H9 (cell line): ENCODE data around the gene KLHL3. TPM values are rescaled to one million over a fixed set of nuclear protein-coding genes. Genes with fewer than 3 reads are reported as not detected.

Source experiments
- DNase-seq: peaks from one replicate; pipeline ENCODE4 v3.0.0-alpha.2; 2017
- H2AFZ ChIP-seq: one replicate; pipeline ENCODE4 v1.6.1; 2013; ENCODE audit warnings: mild to moderate bottlenecking, low read length, control low read depth, moderate library complexity
- H2AK5ac ChIP-seq: 2 replicates; pipeline ENCODE4 v1.6.1; 2013; ENCODE audit warnings: low read length, control low read depth, mixed read lengths; ENCODE audit not compliant: insufficient read length
- H2BK120ac ChIP-seq: one replicate; pipeline ENCODE4 v1.6.1; 2013; ENCODE audit warnings: low read depth, mild to moderate bottlenecking, low read length, control low read depth, inconsistent platforms; ENCODE audit not compliant: poor library complexity, severe bottlenecking
- H2BK12ac ChIP-seq: 2 replicates; pipeline ENCODE4 v1.6.1; 2013; ENCODE audit warnings: low read length, control low read depth, mixed read lengths, low read depth; ENCODE audit not compliant: insufficient read length
- H2BK15ac ChIP-seq: 2 replicates; pipeline ENCODE4 v1.6.1; 2013; ENCODE audit warnings: low read depth, low read length, control low read depth
- H2BK20ac ChIP-seq: one replicate; pipeline ENCODE4 v1.6.1; 2013; ENCODE audit warnings: low read depth, mild to moderate bottlenecking, low read length, control low read depth, inconsistent platforms; ENCODE audit not compliant: poor library complexity, severe bottlenecking
- H2BK5ac ChIP-seq: 2 replicates; pipeline ENCODE4 v1.6.1; 2013; ENCODE audit warnings: low read length, control low read depth, mixed read lengths; ENCODE audit not compliant: insufficient read length
- H3K14ac ChIP-seq: 2 replicates; pipeline ENCODE4 v1.6.1; 2013; ENCODE audit warnings: low read length, control low read depth; ENCODE audit not compliant: insufficient read depth
- H3K18ac ChIP-seq: 2 replicates; pipeline ENCODE4 v1.6.1; 2013; ENCODE audit warnings: low read depth, mild to moderate bottlenecking, mixed read lengths, low read length, control low read depth; ENCODE audit not compliant: insufficient read length
- H3K23ac ChIP-seq: 2 replicates; pipeline ENCODE4 v1.6.1; 2013; ENCODE audit warnings: low read length, control low read depth, mixed read lengths, low read depth; ENCODE audit not compliant: insufficient read length
- H3K23me2 ChIP-seq: 2 replicates; pipeline ENCODE4 v1.6.1; 2013; ENCODE audit warnings: low read depth, mild to moderate bottlenecking, mixed read lengths, low read length, control low read depth; ENCODE audit not compliant: insufficient read length, poor library complexity, severe bottlenecking
- H3K27ac ChIP-seq: 2 replicates; pipeline ENCODE4 v1.5.1; 2013; ENCODE audit warnings: low read length, control low read depth, mixed read lengths, low read depth; ENCODE audit not compliant: insufficient read length
- H3K27me3 ChIP-seq: 2 replicates; pipeline ENCODE4 v1.6.1; 2013; ENCODE audit warnings: low read length, control low read depth, inconsistent platforms; ENCODE audit not compliant: insufficient read depth
- H3K4ac ChIP-seq: 2 replicates; pipeline ENCODE4 v1.6.1; 2013; ENCODE audit warnings: low read depth, mild to moderate bottlenecking, control low read depth, inconsistent platforms, low read length, moderate library complexity
- H3K4me1 ChIP-seq: 2 replicates; pipeline ENCODE4 v1.6.1; 2013; ENCODE audit warnings: low read length, control low read depth, inconsistent platforms; ENCODE audit not compliant: insufficient read depth
- H3K4me2 ChIP-seq: 2 replicates; pipeline ENCODE4 v1.6.1; 2013; ENCODE audit warnings: low read length, control low read depth, mixed read lengths; ENCODE audit not compliant: insufficient read length, insufficient read depth
- H3K56ac ChIP-seq: 2 replicates; pipeline ENCODE4 v1.6.1; 2013; ENCODE audit warnings: low read depth, mild to moderate bottlenecking, mixed read lengths, low read length, control low read depth; ENCODE audit not compliant: insufficient read length
- H3K79me1 ChIP-seq: 2 replicates; pipeline ENCODE4 v1.6.1; 2013; ENCODE audit warnings: low read depth, mild to moderate bottlenecking, moderate library complexity, low read length, control low read depth, inconsistent platforms; ENCODE audit not compliant: insufficient read depth, poor library complexity, severe bottlenecking
- H3K79me2 ChIP-seq: 2 replicates; pipeline ENCODE4 v1.6.1; 2013; ENCODE audit warnings: low read length, control low read depth, inconsistent platforms; ENCODE audit not compliant: insufficient read depth
- H3K9ac ChIP-seq: 2 replicates; pipeline ENCODE4 v1.6.1; 2013; ENCODE audit warnings: low read length, control low read depth, mixed read lengths; ENCODE audit not compliant: insufficient read length; ENCODE audit errors: extremely low read depth
- H3K9me3 ChIP-seq: one replicate; pipeline ENCODE4 v1.6.1; 2013; ENCODE audit warnings: low read depth, low read length, inconsistent platforms; ENCODE audit not compliant: control insufficient read depth
- H3T11ph ChIP-seq: one replicate; pipeline ENCODE4 v1.6.1; 2013; ENCODE audit warnings: mild to moderate bottlenecking, low read length, control low read depth, inconsistent platforms
- H4K20me1 ChIP-seq: one replicate; pipeline ENCODE4 v1.6.1; 2013; ENCODE audit not compliant: control insufficient read depth, insufficient read length, insufficient read depth
- H4K5ac ChIP-seq: 2 replicates; pipeline ENCODE4 v1.6.1; 2013; ENCODE audit warnings: low read depth, mild to moderate bottlenecking, mixed read lengths, low read length, control low read depth; ENCODE audit not compliant: insufficient read length
- H4K8ac ChIP-seq: replicated peaks from 2 replicates; pipeline ENCODE4 v1.6.1; 2013; ENCODE audit warnings: low read length, control low read depth, mixed read lengths, low read depth; ENCODE audit not compliant: insufficient read length
- H4K91ac ChIP-seq: 2 replicates; pipeline ENCODE4 v1.6.1; 2013; ENCODE audit warnings: low read depth, mild to moderate bottlenecking, moderate library complexity, mixed read lengths, low read length, control low read depth; ENCODE audit not compliant: insufficient read length
- H3K27ac Mint-ChIP-seq, 3 experiments: 2 replicates in 2 of 3; 3 replicates in 1 of 3; pipeline ENCODE4 v1.8.0; 2020 to 2021; ENCODE audit warnings: mixed read lengths in 3 of 3, mild to moderate bottlenecking in 1 of 3, moderate library complexity in 1 of 3
- H3K27me3 Mint-ChIP-seq: 2 replicates; pipeline ENCODE4 v1.8.0; 2021; ENCODE audit warnings: low read depth, mild to moderate bottlenecking, moderate library complexity, mixed read lengths
- H3K36me3 Mint-ChIP-seq, 3 experiments: 2 replicates in 2 of 3; 3 replicates in 1 of 3; pipeline ENCODE4 v1.8.0; 2020 to 2021; ENCODE audit warnings: low read depth in 3 of 3, mixed read lengths in 3 of 3; ENCODE audit not compliant: insufficient read depth in 1 of 3
- H3K4me1 Mint-ChIP-seq, 2 experiments: 2 replicates each; pipeline ENCODE4 v1.8.0; 2020; ENCODE audit warnings: mixed read lengths in 2 of 2
- H3K4me3 Mint-ChIP-seq, 2 experiments: 2 replicates in 1 of 2; 3 replicates in 1 of 2; pipeline ENCODE4 v1.8.0; 2020 to 2021; ENCODE audit warnings: mild to moderate bottlenecking in 2 of 2, mixed read lengths in 2 of 2, moderate library complexity in 1 of 2
- H3K9me3 Mint-ChIP-seq, 2 experiments: 2 replicates in 1 of 2; 3 replicates in 1 of 2; pipeline ENCODE4 v1.8.0; 2020; ENCODE audit warnings: mild to moderate bottlenecking in 2 of 2, mixed read lengths in 2 of 2, moderate library complexity in 1 of 2
- CTCF ChIP-seq: fragments of 200-600 bp; sonication (generic); conservative IDR thresholded peaks from 3 replicates; pipeline ENCODE4 v1.8.0; 2021; ENCODE audit warnings: antibody characterized with exemption, mild to moderate bottlenecking
- WGBS: extraction: QIAGEN DNeasy Blood & Tissue Kit; methylation state at CpG from one replicate; pipeline ENCODE4 v1.1.7; 2013; ENCODE audit warnings: missing lambda C conversion rate, low lambda C conversion rate, mixed read lengths; ENCODE audit not compliant: insufficient read length; ENCODE audit errors: extremely low coverage; 5-methylcytosine and 5-hydroxymethylcytosine counted together
- total RNA-seq: library from RNA; stranded (reverse); gene quantifications from 2 replicates; pipeline ENCODE4 v1.2.1, GENCODE V29; 2021

The KLHL3 gene
- total RNA-seq, 1 experiment from 2014 or later: 12.8 TPM

GRCh38 chr5:137619191-137619870 lies 116.6 kb downstream of the KLHL3 start:
- H3K9me3 Mint-ChIP-seq: no peaks in the 10 kb centered on the region
- H3K27ac ChIP-seq: no peak overlapping the region

More at GRCh38 chr5:137619191-137619870, 116.6 kb downstream of the KLHL3 start:
- no peak for DNase-seq
- Mint-ChIP-seq H3K4me1 (no peaks in the 10 kb centered on the region; a peak in 1 of 4 replicates), H3K27ac (peak overlapping the region in 1 of 3 experiments; percentile 53; a peak in 1 of 7 replicates), H3K36me3 (peaks cover 0 to 5% (median 0%) of the 10 kb centered on the region in 3 experiments; a peak in 3 of 7 replicates), H3K4me3 (no peak overlapping the region), H3K27me3 (no peaks in the 10 kb centered on the region)
- H2BK12ac ChIP-seq: no peak overlapping the region
- no CpG with 5 or more reads among the region's 12 CpGs for WGBS
- no peaks in the 10 kb centered on the region for H3K79me2 ChIP-seq
- H3K4me1 ChIP-seq: no peaks in the 10 kb centered on the region
- no peak overlapping the region for H4K8ac ChIP-seq
- no peak overlapping the region for H3K4me2 ChIP-seq
- no peak overlapping the region for H3K14ac ChIP-seq
- no peak overlapping the region for H2BK15ac ChIP-seq
- no peak overlapping the region for H3K56ac ChIP-seq
- H3K23me2 ChIP-seq: no peaks in the 10 kb centered on the region
- no peak overlapping the region for H2BK20ac ChIP-seq
- no peak overlapping the region for H2AFZ ChIP-seq
- no peaks in the 10 kb centered on the region for H4K20me1 ChIP-seq
- no peak overlapping the region for H3K4ac ChIP-seq
- TF ChIP-seq CTCF: no peak
- H2BK5ac ChIP-seq: no peak overlapping the region
- no peak overlapping the region for H4K91ac ChIP-seq
- no peak overlapping the region for H2BK120ac ChIP-seq
- H3K23ac ChIP-seq: no peak overlapping the region
- H3K79me1 ChIP-seq: no peaks in the 10 kb centered on the region
- H3T11ph ChIP-seq: no peak overlapping the region
- no peaks in the 10 kb centered on the region for H3K27me3 ChIP-seq
- H3K18ac ChIP-seq: no peak overlapping the region
- H3K9ac ChIP-seq: no peak overlapping the region
- H4K5ac ChIP-seq: no peak overlapping the region
- no peaks in the 10 kb centered on the region for H3K9me3 ChIP-seq
- no peak overlapping the region for H2AK5ac ChIP-seq
